Measurements from ENCODE around the gene STK32C.
A peak's percentile ranks its signal among the peaks of the same experiment; 100 is the strongest.
"Not testable (repeated sequence)": the region's sequence is repeated elsewhere in the genome, so short reads cannot be mapped to it uniquely, and the experiment has no call there.

STK32C gene

GRCh38 chr10:132301371-132302330 lies 6.1 kb downstream of the STK32C start:
- no peak for DNase-seq (ENCODE audit: low spot score)

GRCh38 chr10:132300582-132300981 lies 7.2 kb downstream of the STK32C start:
- no peak for DNase-seq (ENCODE audit: low spot score)

DNA sequence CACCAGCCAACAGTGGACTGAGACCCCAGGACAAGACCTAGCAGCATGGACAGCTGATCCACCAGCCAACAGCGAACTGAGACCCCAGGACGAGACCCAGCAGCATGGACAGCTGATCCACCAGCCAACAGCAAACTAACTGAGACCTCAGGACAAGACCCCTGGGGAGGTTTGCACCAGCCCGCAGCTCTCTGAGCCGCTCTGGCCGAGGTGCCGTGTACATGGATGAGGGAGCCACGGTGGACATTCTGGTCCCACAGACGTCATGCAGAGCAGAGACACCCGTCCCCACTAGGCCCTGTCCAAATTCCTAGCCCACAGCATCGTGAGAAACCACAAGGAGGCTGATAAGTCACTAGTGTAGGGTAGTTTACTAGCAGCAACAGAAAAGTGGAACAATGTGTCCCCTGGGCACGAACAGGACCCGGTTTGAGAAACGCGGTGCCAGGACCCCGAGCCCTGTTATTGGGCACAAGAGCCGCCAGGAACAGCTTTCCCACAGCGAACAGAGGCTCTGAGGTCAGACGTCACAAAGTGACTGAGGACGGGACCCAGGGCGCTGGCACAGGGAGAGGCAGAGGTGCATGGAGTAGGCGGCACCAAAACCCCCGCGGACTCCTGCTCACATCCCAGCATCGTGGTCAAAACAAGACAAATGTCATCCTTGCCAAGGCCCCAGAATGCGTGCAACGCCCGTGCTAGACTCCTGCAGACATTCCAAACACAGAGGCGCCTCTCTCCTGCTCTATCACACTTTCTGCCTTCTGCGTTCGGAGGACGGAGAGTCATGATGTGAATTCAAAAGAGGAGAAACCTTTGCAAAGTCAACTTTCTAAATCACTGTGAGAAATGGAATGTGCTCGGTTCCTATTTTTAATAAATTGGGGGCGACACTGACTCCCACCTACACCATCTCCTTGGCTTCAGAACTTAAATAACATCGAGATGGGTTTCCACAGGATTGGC lies 8.1 kb downstream of the STK32C start:
- no peak for DNase-seq (ENCODE audit: low spot score)

DNA sequence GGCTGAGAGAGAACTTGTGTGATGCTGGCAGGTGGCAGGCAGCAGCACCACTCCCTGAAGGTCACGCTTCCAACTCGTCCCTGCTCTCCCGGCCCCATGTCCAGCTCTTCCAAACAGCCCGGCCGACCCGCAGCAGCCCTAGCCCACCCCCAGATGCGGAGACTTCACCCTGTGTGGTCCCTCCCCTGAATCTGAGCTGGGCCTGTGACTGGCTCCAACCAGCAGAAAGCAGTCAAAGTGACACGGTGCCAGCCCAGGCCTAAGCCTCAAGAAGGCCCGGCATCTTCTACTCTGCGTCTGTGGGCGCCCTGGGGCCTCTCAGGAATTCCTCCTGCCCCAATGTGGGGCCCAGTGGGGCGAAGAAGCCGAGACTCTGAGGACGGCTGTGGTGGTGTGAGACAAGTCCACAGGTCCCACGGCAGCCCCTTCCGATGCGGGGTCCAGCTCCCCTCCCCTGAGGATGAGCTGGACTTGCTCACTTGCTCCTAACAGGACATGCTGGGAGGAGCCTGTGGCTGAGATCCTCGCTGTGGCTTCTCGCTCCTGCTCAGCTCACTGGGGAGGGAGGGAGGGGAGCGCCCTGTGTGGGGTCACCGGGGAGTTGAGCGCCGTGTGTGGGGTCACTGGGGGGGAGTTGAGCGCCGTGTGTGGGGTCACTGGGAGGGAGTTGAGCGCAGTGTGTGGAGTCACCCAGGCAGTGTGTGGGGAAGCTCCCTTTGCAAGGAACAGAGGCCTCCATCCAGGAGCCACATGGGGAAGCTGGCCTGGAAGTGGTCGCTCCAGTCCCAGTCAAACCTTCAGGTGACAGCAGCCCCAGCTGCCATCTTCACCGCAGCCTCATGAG lies 9.5 kb downstream of the STK32C start:
- DNase-seq (ENCODE audit: low spot score), result no peak

GRCh38 chr10:132297526-132297925 lies 10.2 kb downstream of the STK32C start:
- no peak for DNase-seq (ENCODE audit: low spot score)

- DNase-seq (ENCODE audit: low spot score), result no peak
Observed at GRCh38 chr10:132296666-132297443, 10.9 kb downstream of the STK32C start.

DNA sequence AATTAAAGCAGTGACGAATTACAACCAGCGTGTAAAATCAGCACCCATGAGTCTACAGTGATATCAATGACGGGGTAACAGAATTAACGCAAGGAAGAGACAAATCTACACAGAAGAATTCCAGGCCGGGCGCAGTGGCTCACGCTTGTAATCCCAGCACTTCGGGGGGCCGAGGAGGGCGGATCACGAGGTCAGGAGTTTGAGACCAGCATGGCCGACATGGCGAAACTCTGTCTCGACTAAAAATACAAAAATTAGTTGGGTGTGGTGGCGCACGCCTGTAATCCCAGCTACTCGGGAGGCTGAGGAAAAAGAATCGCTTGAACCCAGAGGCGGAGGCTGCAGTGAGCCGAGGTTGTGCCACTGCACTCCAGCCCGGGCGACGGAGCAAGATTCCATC lies 12.3 kb downstream of the STK32C start:
- not testable (repeated sequence) for DNase-seq (ENCODE audit: low spot score)

- DNase-seq (ENCODE audit: low spot score), result no peak
Observed at GRCh38 chr10:132294561-132295318, 13.0 kb downstream of the STK32C start.

GRCh38 chr10:132293813-132294520 lies 13.8 kb downstream of the STK32C start:
- DNase-seq (ENCODE audit: low spot score), result no peak

- DNase-seq (ENCODE audit: low spot score), result no peak
Observed at GRCh38 chr10:132293201-132293812, 14.4 kb downstream of the STK32C start.

GRCh38 chr10:132292287-132293200 lies 15.2 kb downstream of the STK32C start:
- no peak for DNase-seq (ENCODE audit: low spot score)

DNA sequence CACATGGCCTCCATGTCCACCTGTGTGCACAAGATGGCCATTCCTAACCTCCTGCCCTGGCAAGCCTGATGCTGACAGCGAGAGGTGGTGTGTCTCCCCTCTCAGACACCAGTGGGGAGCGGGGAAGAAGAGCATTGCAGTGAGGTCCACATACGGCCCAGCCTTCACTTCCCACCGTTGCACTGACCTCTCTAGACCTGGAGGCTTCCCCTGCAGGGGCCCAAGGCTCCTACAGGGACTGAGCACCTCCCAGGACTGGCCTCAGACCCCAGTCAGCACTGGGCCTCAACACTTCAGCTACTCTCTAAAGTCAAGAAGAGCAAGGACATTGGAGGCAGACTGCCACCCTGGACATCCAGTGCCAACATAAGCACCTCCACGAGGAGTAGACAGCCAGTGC lies 15.9 kb downstream of the STK32C start:
- DNase-seq (ENCODE audit: low spot score), result no peak

- DNase-seq (ENCODE audit: low spot score), result no peak
Observed at GRCh38 chr10:132290631-132291030, 17.1 kb downstream of the STK32C start.

- no peak for DNase-seq (ENCODE audit: low spot score)
Observed at GRCh38 chr10:132289439-132289838, 18.3 kb downstream of the STK32C start.

GRCh38 chr10:132283604-132284382 lies 24.0 kb downstream of the STK32C start:
- DNase-seq (ENCODE audit: low spot score), result no peak

GRCh38 chr10:132282667-132283603 lies 24.8 kb downstream of the STK32C start:
- DNase-seq (ENCODE audit: low spot score), result peak; percentile 60
